HepG2 (cell line): ENCODE results near the gene NOL12. TPM values are rescaled to one million over a fixed set of nuclear protein-coding genes. Genes with fewer than 3 reads are reported as not detected.

ENCODE experiments used
- ELF3 ChIP-seq: IDR thresholded peaks from 2 replicates; pipeline ENCODE4 v1.6.1; 2016; ENCODE audit warnings: missing genetic modification reagents, missing compliant biosample characterization
- MTA3 ChIP-seq: sonication (generic); formaldehyde crosslinking; IDR thresholded peaks from 2 replicates; pipeline ENCODE4 v1.4.0; 2020; ENCODE audit warnings: missing genetic modification reagents
- NPAS2 ChIP-seq: sonication (generic); formaldehyde crosslinking; IDR thresholded peaks from 2 replicates; pipeline ENCODE4 v1.8.0; 2022; ENCODE audit warnings: mild to moderate bottlenecking, missing genetic modification reagents, borderline replicate concordance
- NR2C2 ChIP-seq: sonication (generic); formaldehyde crosslinking; IDR thresholded peaks from 2 replicates; pipeline ENCODE4 v1.4.0; 2020; ENCODE audit warnings: missing genetic modification reagents, mild to moderate bottlenecking, moderate library complexity, borderline replicate concordance
- RXRB ChIP-seq: IDR thresholded peaks from 2 replicates; pipeline ENCODE4 v1.6.1; 2016; ENCODE audit warnings: borderline replicate concordance, missing genetic modification reagents, missing compliant biosample characterization
- SKI ChIP-seq: fragments of 450-650 bp; IDR thresholded peaks from one replicate; pipeline ENCODE4 v1.6.1; 2018; ENCODE audit warnings: mild to moderate bottlenecking; ENCODE audit not compliant: partially characterized antibody
- U2AF1 ChIP-seq: fragments of 200-400 bp; formaldehyde crosslinking; optimal IDR thresholded peaks from 2 replicates; pipeline ENCODE3; 2017; ENCODE audit warnings: mild to moderate bottlenecking, low read depth, low read length
- ZNF234 ChIP-seq: sonication (generic); formaldehyde crosslinking; conservative IDR thresholded peaks from 2 replicates; pipeline ENCODE4 v1.5.1; 2020; ENCODE audit warnings: mild to moderate bottlenecking, missing genetic modification reagents
- ZNF235 ChIP-seq: sonication (generic); formaldehyde crosslinking; IDR thresholded peaks from 2 replicates; pipeline ENCODE4 v1.8.1; 2023; ENCODE audit warnings: mild to moderate bottlenecking, missing genetic modification reagents, borderline replicate concordance
- ZNF468 ChIP-seq: sonication (generic); formaldehyde crosslinking; IDR thresholded peaks from 2 replicates; pipeline ENCODE4 v1.8.0; 2022; ENCODE audit warnings: mild to moderate bottlenecking, moderate library complexity, missing genetic modification reagents
- ZNF496 ChIP-seq: sonication (generic); formaldehyde crosslinking; IDR thresholded peaks from 2 replicates; pipeline ENCODE4 v1.8.1; 2023; ENCODE audit warnings: mild to moderate bottlenecking, moderate library complexity, missing genetic modification reagents; ENCODE audit not compliant: insufficient replicate concordance
- ZNF558 ChIP-seq: sonication (generic); formaldehyde crosslinking; IDR thresholded peaks from 2 replicates; pipeline ENCODE4 v1.9.0; 2022; ENCODE audit warnings: mild to moderate bottlenecking, missing genetic modification reagents, borderline replicate concordance
- ZZZ3 ChIP-seq: sonication (generic); formaldehyde crosslinking; IDR thresholded peaks from 2 replicates; pipeline ENCODE4 v1.4.0; 2020; ENCODE audit warnings: missing genetic modification reagents, mild to moderate bottlenecking, borderline replicate concordance
- polyA plus RNA-seq, 8 experiments: library from polyadenylated mRNA; depleted of rRNA in 3 of 8; stranded (reverse) in 7 of 8; unstranded in 1 of 8; fragments of >200 nt; fragmentation: Illumina TruSeq in 4 of 8; extraction: Trizol in 4 of 8; gene quantifications; 2 replicates each; pipeline versions ENCODE4 v1.2.1 to v1.2.3, GENCODE V29; 2011 to 2016; ENCODE audit warnings: low read depth in 4 of 8, missing spikeins in 1 of 8, mixed read lengths in 1 of 8; ENCODE audit not compliant: insufficient read depth in 1 of 8
- total RNA-seq, 5 experiments: library from RNA; depleted of rRNA; stranded (reverse); fragments of >200 nt; fragmentation: Illumina TruSeq; extraction: Trizol; gene quantifications; 2 replicates each; pipeline ENCODE4 v1.2.3, GENCODE V29; 2016; ENCODE audit warnings: low read depth in 1 of 5
- TF ChIP-seq, protein P1 (sequence below): sonication (generic); formaldehyde crosslinking; IDR thresholded peaks from 2 replicates; pipeline ENCODE4 v1.4.0; 2020; ENCODE audit warnings: missing genetic modification reagents
- TF ChIP-seq, protein P2 (sequence below): sonication (generic); formaldehyde crosslinking; IDR thresholded peaks from 2 replicates; pipeline ENCODE4 v1.4.0; 2020; ENCODE audit warnings: missing genetic modification reagents, low read depth, mild to moderate bottlenecking, borderline replicate concordance
- TF ChIP-seq, protein P3 (sequence below): sonication (generic); formaldehyde crosslinking; IDR thresholded peaks from 2 replicates; pipeline ENCODE4 v1.9.0; 2021; ENCODE audit warnings: missing genetic modification reagents, borderline replicate concordance
- TF ChIP-seq, protein P4 (sequence below): sonication (generic); formaldehyde crosslinking; IDR thresholded peaks from 2 replicates; pipeline ENCODE4 v1.8.0; 2022; ENCODE audit warnings: mild to moderate bottlenecking, missing genetic modification reagents, moderate library complexity
- TF ChIP-seq, protein P5 (sequence below): sonication (generic); formaldehyde crosslinking; IDR thresholded peaks from 2 replicates; pipeline ENCODE4 v1.8.1; 2023; ENCODE audit warnings: mild to moderate bottlenecking, missing genetic modification reagents
- TF ChIP-seq, protein P6 (sequence below): IDR thresholded peaks from 2 replicates; pipeline ENCODE4 v1.6.1; 2016; ENCODE audit warnings: low read depth
- TF ChIP-seq, protein P7 (sequence below): IDR thresholded peaks from 2 replicates; pipeline ENCODE4 v1.6.1; 2016; ENCODE audit warnings: missing compliant biosample characterization, missing genetic modification reagents, borderline replicate concordance

Gene NOL12
- total and polyA plus RNA-seq, 2 of the 13 experiments (the other 11 are each of a cell fraction or from before 2014, with no cell fraction given), result 14.3 to 31.4 TPM

DNA sequence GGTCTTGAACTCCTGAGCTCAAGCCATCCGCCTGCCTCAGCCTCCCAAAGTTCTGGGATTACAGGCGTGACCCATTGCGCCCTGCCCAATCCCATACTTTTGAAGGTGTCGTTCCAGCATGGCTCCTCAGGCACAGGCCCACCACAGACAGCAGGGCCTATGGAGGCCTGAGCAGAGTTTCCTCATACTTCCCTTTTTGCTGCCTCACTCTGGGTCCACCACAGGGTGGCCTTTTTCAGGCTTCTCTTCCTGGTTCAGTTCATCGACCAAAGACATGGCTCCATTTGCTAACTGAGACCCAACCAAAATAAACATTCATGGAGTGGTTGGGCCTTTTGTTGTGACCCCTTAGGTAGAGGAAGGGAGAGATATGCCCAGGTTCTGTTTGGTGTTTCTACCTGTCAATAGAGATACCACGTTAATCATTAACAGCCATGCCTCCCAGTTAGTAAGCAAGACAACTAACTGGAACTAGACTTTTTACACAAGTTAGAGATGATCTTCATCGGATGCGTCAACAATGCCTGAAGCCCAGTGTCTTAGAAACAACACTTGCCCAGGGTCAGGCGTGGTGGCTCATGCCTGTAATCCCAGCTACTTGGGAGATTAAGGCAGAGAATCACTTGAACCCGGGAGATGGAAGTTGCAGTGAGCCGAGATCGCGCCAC lies 45.8 kb downstream of the NOL12 start (continued):
- TF ChIP-seq, protein P1, sequence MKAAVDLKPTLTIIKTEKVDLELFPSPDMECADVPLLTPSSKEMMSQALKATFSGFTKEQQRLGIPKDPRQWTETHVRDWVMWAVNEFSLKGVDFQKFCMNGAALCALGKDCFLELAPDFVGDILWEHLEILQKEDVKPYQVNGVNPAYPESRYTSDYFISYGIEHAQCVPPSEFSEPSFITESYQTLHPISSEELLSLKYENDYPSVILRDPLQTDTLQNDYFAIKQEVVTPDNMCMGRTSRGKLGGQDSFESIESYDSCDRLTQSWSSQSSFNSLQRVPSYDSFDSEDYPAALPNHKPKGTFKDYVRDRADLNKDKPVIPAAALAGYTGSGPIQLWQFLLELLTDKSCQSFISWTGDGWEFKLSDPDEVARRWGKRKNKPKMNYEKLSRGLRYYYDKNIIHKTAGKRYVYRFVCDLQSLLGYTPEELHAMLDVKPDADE (CRISPR knock-in tag), result no peak
- TF ChIP-seq ZNF558 (CRISPR knock-in tag) (peak; percentile 58; the same call in 1 of the 2 replicates), ZZZ3 (peak; percentile 69; the same call in 1 of the 2 replicates), ZNF234 (no peak), NPAS2 (CRISPR knock-in tag) (no peak), ZNF468 (CRISPR knock-in tag) (no peak), ZNF235 (CRISPR knock-in tag) (no peak), RXRB (peak; percentile 79), NR2C2 (CRISPR knock-in tag) (peak; percentile 89), U2AF1 (no peak), MTA3 (CRISPR knock-in tag) (no peak), ZNF496 (CRISPR knock-in tag) (no peak), SKI (peak; percentile 31), ELF3 (CRISPR knock-in tag) (peak; percentile 100)
- TF ChIP-seq, protein P2, sequence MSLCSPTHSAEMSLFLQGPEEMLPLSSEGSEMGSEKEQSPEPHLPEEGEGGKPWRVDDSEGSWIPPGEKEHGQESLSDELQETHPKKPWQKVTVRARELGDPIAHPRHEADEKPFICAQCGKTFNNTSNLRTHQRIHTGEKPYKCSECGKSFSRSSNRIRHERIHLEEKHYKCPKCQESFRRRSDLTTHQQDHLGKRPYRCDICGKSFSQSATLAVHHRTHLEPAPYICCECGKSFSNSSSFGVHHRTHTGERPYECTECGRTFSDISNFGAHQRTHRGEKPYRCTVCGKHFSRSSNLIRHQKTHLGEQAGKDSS, result no peak
- TF ChIP-seq, protein P3, sequence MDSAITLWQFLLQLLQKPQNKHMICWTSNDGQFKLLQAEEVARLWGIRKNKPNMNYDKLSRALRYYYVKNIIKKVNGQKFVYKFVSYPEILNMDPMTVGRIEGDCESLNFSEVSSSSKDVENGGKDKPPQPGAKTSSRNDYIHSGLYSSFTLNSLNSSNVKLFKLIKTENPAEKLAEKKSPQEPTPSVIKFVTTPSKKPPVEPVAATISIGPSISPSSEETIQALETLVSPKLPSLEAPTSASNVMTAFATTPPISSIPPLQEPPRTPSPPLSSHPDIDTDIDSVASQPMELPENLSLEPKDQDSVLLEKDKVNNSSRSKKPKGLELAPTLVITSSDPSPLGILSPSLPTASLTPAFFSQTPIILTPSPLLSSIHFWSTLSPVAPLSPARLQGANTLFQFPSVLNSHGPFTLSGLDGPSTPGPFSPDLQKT (CRISPR knock-in tag), result no peak
- TF ChIP-seq, protein P4, sequence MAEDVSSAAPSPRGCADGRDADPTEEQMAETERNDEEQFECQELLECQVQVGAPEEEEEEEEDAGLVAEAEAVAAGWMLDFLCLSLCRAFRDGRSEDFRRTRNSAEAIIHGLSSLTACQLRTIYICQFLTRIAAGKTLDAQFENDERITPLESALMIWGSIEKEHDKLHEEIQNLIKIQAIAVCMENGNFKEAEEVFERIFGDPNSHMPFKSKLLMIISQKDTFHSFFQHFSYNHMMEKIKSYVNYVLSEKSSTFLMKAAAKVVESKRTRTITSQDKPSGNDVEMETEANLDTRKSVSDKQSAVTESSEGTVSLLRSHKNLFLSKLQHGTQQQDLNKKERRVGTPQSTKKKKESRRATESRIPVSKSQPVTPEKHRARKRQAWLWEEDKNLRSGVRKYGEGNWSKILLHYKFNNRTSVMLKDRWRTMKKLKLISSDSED, result no peak
- TF ChIP-seq, protein P5, sequence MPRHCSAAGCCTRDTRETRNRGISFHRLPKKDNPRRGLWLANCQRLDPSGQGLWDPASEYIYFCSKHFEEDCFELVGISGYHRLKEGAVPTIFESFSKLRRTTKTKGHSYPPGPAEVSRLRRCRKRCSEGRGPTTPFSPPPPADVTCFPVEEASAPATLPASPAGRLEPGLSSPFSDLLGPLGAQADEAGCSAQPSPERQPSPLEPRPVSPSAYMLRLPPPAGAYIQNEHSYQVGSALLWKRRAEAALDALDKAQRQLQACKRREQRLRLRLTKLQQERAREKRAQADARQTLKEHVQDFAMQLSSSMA (CRISPR knock-in tag), result no peak
- TF ChIP-seq, protein P6, sequence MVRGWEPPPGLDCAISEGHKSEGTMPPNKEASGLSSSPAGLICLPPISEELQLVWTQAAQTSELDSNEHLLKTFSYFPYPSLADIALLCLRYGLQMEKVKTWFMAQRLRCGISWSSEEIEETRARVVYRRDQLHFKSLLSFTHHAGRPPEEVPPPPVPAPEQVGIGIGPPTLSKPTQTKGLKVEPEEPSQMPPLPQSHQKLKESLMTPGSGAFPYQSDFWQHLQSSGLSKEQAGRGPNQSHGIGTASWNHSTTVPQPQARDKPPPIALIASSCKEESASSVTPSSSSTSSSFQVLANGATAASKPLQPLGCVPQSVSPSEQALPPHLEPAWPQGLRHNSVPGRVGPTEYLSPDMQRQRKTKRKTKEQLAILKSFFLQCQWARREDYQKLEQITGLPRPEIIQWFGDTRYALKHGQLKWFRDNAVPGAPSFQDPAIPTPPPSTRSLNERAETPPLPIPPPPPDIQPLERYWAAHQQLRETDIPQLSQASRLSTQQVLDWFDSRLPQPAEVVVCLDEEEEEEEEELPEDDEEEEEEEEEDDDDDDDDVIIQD, result peak; percentile 93
- TF ChIP-seq, protein P7, sequence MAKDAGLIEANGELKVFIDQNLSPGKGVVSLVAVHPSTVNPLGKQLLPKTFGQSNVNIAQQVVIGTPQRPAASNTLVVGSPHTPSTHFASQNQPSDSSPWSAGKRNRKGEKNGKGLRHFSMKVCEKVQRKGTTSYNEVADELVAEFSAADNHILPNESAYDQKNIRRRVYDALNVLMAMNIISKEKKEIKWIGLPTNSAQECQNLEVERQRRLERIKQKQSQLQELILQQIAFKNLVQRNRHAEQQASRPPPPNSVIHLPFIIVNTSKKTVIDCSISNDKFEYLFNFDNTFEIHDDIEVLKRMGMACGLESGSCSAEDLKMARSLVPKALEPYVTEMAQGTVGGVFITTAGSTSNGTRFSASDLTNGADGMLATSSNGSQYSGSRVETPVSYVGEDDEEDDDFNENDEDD (CRISPR knock-in tag), result peak; percentile 65; the same call in 1 of the 2 replicates
